T-helper 2 cell (primary cell): ENCODE measurements around the gene NEO1.
"Not testable (repeated sequence)": the region's sequence is repeated elsewhere in the genome, so short reads cannot be mapped to it uniquely, and the experiment has no call there.

Experiments used
- DNase-seq, 5 experiments: peaks; one replicate each; pipeline versions ENCODE4 v3.0.0 to v3.0.0-alpha.2; 2012 to 2022

The NEO1 gene

DNA sequence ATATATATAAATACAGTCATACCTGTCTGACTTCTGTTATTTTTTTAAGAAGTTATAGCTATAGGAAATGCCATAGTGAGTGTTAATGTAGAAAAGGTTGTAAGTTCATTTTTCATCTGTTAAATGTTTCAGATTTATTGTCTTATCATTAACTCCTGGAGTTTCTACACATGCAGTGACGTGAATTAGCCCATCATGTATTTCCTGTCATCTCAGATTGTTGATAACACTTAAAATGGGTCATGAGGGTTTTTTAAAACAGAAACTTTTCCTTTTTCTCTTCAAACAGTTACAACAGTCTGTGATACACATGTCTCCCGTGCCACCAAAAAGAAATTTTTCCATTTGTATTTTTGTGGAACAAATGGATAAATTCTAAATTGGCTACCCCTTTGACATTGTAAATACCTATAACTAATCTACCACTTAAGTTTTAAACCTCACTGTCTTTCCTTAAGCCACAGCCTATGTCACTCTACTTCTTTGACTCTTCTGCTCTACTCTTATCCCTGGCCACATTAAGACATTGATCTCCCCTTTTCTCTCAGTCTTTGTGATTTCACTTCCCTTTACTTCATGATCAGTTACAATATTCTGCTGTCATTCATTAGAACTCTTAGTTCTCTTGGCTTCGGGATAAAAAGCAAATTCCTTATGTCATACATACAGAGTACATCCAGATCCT is 89.1 kb downstream of the NEO1 start:
- DNase-seq: peak in 2 of 5 experiments; percentile 41 to 84

DNA sequence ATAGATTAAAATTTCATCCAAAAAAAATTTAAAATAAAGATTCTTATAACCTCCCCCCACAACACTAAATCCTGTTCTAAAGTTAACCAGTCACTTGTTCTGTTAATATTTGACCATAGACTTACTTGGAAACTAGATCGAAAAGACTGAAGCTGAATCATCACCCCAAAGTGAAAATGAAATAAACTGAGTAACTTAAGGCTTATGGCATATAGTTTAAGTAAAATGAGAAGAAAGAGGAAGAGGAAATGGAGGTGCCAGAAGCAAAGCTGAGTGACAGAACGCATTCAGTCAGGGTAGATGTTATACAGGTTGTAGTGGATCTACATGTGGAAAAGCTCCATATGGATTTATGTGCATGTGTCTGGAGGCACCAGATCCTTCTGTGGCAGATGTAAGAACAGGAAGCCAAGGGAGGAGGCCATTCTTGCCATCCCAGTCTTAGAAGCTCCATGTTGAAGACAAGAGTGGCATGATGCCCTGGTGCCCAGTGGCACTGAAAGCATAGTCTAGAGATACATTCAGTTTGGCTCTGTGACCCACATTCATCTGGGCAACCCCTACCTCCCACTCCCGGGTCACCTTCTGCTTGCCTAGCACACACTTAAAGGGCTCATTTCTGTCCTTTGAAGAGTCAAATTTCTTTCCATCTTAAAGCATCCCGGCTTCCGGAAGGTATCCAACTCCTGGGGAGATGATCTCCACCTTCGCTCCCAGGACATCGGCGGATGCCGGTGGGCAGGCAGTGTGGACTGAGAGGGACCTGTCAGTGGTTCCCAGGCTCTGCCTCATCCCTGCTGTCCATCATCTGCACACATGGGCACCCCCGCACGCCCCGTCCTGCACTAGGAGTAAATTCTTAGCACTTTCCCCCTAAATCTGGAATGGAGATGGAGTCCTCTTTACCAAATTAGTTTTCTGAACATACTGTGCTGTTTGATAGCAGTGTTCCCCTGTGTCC is 90.8 kb downstream of the NEO1 start:
- peak in 1 of 5 experiments; percentile 63 for DNase-seq

DNA sequence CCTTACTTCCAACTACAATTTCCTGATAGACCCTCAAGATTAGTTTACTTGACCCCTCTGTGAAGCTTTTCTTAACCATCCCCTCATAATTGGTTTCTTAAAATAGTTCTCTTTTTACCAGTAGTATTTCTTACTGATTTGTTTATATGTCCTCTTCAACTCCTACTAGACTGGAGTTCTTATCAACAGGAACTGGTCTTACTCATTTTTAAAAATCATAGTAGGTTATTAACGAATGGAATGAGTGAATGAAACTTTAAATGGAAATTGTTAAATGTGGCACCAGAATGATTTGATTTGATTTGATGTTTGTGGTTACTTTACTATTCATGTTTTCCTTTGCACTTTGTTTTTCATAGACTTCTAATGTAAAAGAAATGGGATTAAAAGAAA is 91.5 kb downstream of the NEO1 start:
- DNase-seq: no peak

DNA sequence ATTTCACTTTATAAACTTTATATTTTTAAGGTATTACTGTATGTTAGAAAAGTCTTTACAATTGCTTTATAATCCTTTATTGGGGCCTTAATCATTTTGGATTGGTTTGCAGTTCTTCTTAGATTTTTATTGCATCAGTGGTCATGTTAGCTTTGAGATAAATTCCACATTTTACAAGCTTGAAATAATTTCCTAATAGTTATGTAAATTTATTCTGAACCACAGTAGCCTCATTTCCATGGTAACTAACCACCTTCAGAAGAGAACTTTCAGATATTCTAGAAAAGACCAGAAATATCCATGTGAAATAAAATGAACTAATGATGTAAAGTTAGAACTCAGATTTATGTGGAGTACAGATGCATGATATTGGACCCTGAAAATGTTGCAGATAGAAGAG is 94.2 kb downstream of the NEO1 start:
- DNase-seq: no peak

DNA sequence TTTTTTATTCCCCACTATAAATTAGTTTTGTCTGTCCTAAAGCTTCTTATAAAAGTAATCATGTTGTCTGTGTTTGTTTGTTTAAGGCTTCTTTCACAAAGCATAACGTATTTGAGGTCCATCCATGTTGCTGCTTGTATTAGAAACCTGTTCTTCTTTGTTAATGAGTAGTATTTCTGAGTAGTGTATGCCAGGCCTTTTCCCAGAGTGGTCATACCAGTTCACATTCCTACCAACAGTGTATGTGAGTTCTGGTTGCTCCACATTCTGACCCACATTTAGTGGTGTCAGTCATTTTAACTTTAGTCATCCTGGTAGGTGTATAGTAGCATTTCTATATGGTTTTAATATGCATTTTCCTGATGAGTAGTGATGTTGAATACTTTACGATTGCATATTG is 98.6 kb downstream of the NEO1 start:
- DNase-seq: no peak

DNA sequence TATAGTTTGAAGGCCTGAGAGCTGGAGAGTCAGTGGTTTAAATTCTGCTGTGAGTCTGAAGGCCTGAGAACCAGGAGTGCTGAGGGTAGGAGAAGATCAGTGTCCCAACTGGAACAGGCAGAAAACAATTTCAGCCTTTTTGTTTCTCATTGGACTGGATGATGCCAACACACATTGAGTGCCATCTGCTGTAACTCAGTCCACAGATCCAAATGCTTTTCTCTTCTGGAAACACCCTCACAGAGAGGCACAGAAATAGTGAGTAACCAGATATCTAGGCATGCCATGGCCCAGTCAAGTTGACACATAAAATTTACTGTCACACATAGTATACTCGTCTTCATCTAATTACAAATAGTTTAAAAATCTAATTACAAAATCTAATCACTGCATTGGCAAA is 100.8 kb downstream of the NEO1 start:
- no peak for DNase-seq

DNA sequence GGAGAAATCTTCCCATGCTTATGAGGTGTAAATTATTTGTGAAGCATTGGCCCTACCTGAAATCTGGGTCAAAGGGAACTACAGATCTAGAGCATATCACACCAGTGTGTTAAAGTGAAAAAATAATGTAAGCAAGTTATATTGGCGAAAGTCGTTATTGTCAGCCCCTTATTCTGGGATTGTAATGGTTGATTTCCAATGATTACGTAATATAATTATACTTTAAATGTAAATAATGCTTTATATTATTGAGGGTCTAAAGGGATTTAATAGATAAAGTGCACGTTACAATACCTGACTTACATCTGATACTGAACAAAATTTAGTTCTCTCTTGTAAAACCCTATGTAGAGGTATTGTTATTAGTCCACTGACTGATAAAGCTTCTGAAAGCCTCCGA is 101.2 kb downstream of the NEO1 start:
- DNase-seq: no peak

DNA sequence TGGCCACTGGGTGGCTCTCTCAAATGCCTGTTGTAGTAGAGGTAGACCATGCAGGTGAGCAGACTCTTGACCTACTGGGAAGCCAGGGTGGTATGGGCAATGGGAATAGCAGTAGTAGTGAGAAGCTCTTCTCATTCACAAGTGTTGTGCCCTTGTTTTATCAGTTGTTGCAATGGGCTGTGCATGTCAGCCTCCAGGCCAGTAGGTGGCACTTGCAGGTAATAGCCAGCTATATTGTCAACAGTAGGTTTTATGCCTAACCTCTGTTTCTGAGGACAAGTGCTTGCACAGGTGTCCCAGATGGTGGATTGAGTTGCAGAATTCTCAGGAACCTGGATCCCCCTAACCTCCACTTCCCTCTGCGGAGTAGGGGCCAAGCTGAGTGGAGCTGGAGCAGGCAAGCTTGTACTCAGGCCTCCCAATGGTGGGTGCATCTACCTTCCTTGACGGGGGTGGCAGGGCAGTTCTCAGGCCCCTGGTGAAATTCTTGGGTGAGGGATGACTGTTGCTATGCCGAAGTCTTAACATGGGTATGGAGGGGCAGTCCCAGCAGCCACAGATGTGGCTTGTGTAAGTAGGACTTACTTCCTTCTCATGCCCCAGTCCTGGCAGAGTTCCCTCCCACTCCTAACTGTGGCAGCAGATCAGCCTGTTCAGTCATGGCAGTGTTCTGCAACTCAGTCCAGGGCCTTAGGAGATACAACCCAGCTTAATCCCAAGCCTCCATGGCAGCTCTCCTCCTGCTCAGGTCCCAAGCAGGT is 104.3 kb downstream of the NEO1 start:
- no peak for DNase-seq

DNA sequence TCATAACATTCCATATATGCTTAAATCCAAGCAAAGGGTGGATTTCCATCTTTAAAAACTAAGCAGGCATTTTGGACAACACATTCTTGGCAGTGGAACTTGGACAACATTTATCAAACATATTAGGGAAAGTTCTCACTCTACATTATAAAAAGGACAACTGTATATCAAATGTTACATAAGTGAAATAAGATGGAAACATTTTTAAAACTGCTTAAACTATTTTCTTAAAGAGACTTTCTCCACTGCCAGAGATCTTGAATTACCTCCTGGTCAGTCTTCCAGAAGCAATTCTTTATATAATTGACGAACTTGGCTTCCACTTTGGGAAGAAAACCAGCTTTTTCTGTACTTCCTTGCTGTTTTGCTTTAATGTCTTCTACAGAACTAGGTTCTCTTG is 109.3 kb downstream of the NEO1 start:
- no peak for DNase-seq

DNA sequence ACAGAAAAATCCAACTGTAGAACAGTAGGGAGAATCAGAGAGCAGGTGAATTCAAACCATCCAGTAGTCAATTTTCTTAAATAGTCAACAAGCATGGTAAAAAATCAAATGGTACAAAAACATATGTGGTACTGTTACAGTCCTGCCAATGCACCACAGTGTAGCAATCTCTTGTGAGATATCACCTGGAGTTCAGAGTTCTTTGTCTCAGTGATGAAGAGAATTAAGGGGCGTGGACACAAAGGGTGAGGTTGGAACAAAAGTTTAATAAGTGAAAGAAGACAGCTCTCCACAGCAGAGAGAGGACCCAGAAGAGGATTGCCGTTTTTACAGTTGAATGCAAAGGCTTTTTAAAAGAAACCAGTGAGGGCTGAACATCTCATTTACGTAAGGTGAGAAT is 113.2 kb downstream of the NEO1 start:
- no peak for DNase-seq

DNA sequence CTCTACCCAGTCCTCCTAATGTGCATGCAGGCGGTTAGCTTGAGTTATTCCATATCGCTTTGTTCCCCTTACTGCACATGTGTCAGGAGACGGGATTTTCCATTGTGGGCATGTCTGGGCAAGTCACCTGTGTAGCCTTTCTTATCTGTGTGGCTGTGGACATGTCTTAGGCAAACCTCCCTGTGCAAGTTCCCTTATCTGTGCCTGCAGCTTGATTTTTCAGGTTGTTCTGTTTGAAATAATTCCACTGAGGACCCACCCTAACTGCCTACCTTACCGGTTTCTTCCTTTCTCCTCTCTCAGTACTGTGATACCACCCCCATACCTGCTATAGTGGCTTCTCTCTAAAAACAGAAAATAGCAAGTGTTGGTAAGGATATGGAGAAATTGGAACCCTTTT is 113.6 kb downstream of the NEO1 start:
- DNase-seq: no peak

DNA sequence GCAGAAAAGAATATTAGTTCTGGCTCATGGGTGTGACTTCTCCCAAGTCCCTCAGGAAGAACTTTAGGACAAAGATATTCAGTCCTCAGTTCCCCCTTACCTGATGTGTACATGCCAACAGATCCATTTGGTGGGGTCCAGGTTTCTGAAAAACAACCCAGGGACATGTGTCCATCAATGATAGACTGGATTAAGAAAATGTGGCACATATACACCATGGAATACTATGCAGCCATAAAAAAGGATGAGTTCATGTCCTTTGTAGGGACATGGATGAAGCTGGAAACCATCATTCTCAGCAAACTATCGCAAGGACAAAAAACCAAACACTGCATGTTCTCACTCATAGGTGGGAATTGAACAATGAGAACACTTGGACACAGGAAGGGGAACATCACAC is 114.4 kb downstream of the NEO1 start:
- DNase-seq: not testable (repeated sequence)

DNA sequence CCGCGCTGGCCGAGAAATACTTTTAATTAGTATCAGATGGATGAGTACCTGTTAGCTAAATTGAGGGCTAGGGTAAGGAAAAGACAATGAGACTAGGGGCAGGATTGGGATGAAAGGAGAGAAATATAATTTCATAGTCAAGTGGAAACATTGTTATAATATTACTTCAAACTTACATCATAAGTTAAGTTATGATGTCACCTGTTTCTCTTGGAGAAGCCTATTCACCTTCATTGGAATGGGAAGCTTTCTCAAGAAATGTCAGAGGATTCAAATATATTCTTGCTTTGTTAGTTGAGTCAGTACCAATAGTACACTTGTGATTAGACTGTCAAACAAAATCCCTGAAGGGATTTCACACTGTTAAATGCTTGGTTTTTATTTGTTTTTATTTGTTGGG is 116.2 kb downstream of the NEO1 start:
- no peak for DNase-seq

DNA sequence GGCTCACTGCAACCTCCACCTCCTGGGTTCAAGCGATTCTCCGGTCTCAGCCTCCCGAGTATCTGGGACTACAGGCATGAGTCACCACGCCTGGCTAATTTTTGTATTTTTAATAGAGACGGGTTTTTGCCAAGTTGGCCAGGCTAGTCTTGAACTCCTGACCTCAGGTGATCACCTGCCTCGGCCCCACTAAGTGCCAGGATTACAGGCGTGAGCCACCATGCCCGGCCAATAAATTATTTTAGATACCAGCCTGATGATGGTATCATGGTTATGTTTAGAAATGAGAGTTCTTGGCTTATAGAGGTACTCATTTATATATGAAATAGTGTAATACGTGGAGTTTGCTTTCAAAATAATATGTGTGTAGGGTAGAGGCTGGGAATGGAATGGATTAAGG is 119.4 kb downstream of the NEO1 start:
- DNase-seq: no peak

DNA sequence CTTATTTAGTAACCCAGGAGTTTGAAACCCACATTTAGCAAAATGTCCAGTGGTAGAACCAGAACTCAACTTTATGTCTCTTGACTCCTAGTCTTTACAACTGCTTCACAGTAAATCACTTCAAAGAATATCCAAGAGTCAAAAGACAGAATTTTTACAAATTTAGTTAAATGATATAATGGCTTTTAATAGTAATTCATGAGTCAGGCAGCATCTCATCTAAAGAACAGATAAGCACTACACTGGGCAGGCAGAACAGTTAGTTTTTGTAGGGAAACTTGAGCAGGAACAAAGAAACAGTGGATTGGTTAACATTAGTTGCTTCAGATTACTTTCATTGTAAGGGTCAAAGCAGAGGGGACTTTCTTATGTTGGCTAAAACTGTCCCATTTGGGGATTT is 120.2 kb downstream of the NEO1 start:
- DNase-seq: no peak

DNA sequence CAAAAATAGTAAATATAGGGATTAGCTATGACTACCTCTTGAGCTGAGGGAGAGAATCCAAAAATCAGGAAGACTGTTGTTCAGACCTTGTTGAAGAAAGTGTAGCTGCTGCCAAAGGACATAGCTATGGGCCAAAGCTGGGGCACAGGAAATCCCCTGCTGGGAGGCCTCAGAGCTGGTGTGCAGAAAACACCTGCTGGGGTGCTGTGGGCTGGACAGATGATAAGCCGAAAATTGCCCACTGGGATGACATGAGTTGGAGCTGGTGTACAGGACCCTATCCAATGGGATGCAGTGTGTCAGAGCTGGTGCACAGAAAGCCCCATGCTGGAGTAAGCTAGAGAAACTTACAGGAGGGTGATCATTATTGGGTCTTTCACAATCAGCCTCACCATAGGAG is 121.9 kb downstream of the NEO1 start:
- no peak for DNase-seq

DNA sequence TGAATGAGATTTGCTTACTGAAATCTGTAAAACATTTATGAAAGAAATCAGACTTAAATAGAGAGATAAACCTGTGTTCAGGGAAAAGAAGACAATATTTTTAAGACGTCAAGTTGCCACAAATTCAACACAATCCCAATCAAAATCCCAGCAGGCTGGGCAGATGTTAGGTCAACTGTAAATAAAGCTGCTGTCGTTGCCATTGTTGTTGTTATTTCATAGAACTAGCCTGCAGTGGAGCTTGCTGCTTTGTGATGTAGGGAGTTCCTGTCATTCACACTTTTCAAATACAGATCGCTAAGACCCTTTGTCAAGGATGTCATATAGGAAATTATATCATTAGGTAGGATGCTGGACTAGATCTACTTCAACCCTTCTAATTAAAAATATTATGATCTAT is 123.1 kb downstream of the NEO1 start:
- no peak for DNase-seq

DNA sequence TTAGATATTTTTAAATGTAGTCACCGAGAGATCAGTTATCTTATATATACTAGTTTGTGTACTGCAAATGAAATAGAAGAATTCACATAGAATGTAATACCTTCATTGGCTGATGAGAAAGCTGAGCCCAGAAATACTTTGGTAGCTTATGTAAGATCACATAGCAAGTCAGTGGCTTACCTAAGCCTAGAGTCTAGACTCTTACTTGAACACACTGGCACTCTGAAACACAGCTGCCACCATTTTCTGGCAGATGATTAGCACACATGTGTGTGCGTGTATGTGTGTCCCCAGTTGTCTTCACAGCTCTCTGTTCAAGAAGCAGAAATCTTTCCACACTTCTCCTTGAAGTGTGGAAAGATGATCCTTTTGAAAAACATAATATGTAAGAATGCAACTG is 124.3 kb downstream of the NEO1 start:
- DNase-seq: no peak

DNA sequence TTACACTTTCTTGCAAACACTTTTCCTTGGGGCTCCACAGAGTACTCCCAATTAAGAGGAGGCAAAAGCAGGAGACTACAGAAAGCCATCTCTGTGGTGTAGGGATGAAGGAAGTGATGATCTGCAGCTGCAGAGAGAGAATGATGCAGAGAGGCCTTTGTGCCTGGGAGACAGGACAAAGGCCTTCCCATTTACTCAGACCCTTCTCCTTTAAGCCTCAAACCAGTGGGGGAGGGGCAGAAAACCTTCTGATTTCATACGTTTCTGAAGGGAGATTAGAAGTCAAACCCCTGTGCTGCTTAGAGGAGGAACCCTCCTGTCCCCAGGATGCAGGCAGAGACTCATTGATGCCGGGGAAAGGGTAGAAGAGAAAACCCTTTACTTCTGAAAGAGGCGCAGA is 130.8 kb downstream of the NEO1 start:
- no peak for DNase-seq

DNA sequence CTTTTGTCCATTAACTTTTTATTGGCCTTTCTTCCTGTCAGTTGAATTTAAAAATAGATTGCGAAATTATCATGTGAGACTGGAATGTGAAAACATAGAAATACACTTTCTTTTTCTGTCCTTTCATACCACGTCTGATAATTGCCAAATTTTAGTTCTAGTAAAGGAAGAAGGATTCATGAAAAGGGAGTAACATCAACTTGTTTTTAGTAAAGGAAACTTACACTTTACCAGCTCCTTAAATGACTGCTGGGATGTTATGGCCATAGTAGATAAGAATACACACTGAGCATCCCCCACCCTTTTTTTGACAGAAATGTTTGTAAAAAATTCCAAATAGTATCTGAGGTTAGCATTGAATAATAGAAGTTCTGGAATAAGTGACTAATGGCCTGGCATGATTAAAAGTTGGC is 137.9 kb downstream of the NEO1 start:
- DNase-seq: no peak

DNA sequence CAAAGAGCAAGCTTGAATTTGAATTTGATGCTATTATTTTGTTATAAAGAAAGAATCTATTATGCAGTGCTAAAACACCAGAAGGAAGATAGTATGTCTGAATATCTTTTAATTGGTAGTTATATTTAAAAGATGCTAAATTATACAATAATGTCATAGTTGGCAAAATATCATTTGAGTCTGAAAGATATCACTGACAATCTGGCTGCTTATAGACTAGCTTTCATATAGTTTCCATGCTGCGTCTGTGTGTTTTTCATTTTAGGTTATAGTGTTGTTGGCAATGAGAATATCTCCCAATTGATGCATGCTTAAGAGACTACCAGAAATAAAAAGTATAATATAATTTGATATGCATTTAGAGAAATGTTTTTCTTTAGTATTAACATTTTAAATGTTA is 142.9 kb downstream of the NEO1 start:
- no peak for DNase-seq

DNA sequence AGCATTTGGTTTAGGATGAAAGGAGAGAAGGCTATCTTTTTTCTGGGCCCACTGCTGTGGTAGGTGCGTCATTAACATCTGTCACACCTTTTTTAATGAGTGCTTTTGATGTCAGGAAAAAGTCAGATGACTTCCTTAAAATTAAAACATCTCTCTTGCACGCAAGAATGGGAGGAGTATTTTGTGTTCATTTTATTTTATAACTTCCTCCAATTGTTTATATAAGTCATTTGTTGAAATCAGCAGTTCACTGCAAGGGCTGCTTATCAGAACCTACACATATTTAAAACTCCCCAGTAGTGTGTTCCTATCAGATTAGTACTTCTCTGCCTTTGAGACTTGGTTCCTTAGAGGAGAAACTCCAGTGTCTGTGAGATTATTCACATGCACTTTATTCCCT is 143.8 kb downstream of the NEO1 start:
- no peak for DNase-seq

DNA sequence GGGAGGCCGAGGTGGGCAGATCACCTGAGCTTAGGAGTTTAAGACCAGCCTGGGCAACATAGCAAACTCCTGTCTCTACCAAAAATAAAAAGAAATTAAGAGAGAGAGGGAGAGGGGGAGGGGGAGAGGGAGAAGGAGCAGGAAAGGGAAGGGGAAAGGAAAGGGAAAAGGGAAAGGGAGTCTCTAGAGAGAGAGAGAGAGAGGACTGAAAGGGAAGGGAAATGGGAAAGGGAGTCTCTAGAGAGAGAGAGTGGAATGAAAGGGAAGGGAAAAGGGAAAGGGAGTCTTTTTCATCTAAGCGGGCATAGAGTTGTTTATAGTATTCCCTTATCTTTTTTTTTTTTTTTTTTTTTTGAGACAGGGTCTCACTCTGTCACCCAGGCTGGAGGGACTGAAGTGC is 148.1 kb downstream of the NEO1 start:
- no peak for DNase-seq

DNA sequence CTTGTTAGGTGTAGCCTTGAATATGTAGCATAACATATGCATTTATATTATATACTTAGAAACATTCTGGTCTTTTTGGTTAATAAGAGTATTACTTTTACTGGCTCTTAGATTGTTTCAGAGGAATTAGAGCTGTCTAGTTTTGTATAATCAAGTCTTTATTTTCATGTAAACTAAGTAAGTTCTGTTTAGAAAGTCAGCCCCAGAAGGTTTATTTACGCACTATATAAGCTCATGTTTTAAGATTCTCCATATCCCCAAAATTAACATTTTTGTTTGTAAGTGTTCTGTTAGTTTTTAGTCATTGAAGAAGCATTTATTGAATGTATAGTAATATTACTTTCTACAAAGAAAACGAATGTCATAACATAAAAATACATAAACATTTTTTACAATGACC is 158.4 kb downstream of the NEO1 start:
- DNase-seq: no peak
